Upper lobe of left lung (tissue), 6 donors: ENCODE results near the gene GZMB. TPM values are rescaled to one million over a fixed set of nuclear protein-coding genes. Genes with fewer than 3 reads are reported as not detected.

Experiments used
- ATAC-seq, 2 donors: fragments of 200-7000 bp; cut with Tn5 transposase; one replicate each; pipeline ENCODE4 v1.9.1; 2022; ENCODE audit warnings: mild to moderate bottlenecking in 2 of 2, moderate library complexity in 2 of 2; ENCODE audit not compliant: low FRiP score in 2 of 2
- DNase-seq, 2 donors: peaks; one replicate each; pipeline ENCODE4 v3.0.0-alpha.2; 2019 to 2020
- H3K27ac ChIP-seq, 4 donors: fragments of 200-600 bp; sonication (generic); one replicate each; pipeline ENCODE4 v1.5.1; 2016 to 2019
- H3K27me3 ChIP-seq, 4 donors: fragments of 200-600 bp; sonication (generic); one replicate each; pipeline ENCODE4 v1.5.1; 2017 to 2019
- H3K36me3 ChIP-seq, 4 donors: fragments of 200-600 bp; sonication (generic); one replicate each; pipeline ENCODE4 v1.5.1; 2016 to 2019
- H3K4me1 ChIP-seq, 4 donors: fragments of 200-600 bp; sonication (generic); one replicate each; pipeline ENCODE4 v1.5.1; 2018 to 2019
- H3K4me3 ChIP-seq, 4 donors: fragments of 200-600 bp; sonication (generic); one replicate each; pipeline ENCODE4 v1.5.1; 2017 to 2019; ENCODE audit warnings: mild to moderate bottlenecking in 2 of 4, moderate library complexity in 1 of 4
- H3K9me3 ChIP-seq, 4 donors: fragments of 200-600 bp; sonication (generic); one replicate each; pipeline ENCODE4 v1.5.1; 2018 to 2019
- EP300 ChIP-seq, 4 donors: sonication (generic); formaldehyde crosslinking; IDR thresholded peaks; one replicate each; pipeline ENCODE4 v1.5.1; 2017; ENCODE audit warnings: antibody characterized with exemption in 4 of 4, control low read depth in 2 of 4
- POLR2A ChIP-seq, 4 donors: fragments of 450-650 bp; IDR thresholded peaks; one replicate each; pipeline ENCODE4 v1.5.1; 2016 to 2017; ENCODE audit warnings: antibody characterized with exemption in 4 of 4, mild to moderate bottlenecking in 2 of 4
- POLR2AphosphoS5 ChIP-seq, 2 donors: sonication (generic); formaldehyde crosslinking; IDR thresholded peaks; one replicate each; pipeline ENCODE4 v1.5.1; 2017; ENCODE audit warnings: antibody characterized with exemption in 2 of 2
- WGBS, 2 donors: methylation state at CpG; one replicate each; pipeline ENCODE4 v1.1.5; 2017 to 2018; 5-methylcytosine and 5-hydroxymethylcytosine counted together
- total RNA-seq, 6 donors: library from RNA; depleted of rRNA in 4 of 6; stranded (reverse); fragments of >200 nt in 4 of 6; gene quantifications; one replicate each; pipeline versions ENCODE4 v1.1.0 to v1.2.1, GENCODE V29; 2016 to 2021
- TF ChIP-seq, protein P1 (sequence below), 6 experiments: fragments of 450-650 bp in 4 of 6; fragments of 200-600 bp in 2 of 6; sonication (generic) in 2 of 6; IDR thresholded peaks; one replicate each; pipeline ENCODE4 v1.5.1; 2016 to 2019; ENCODE audit warnings: antibody characterized with exemption in 6 of 6
- donor health status: DM: no; HTN: no; CAD: no; lungs with moderate emphysema.
- donor health status: DM: no; HTN: yes; CAD: no; lungs with severe emphysema.

The GZMB gene, protein sequence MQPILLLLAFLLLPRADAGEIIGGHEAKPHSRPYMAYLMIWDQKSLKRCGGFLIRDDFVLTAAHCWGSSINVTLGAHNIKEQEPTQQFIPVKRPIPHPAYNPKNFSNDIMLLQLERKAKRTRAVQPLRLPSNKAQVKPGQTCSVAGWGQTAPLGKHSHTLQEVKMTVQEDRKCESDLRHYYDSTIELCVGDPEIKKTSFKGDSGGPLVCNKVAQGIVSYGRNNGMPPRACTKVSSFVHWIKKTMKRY
- 10 to 100 TPM in 3 of 6 donors, 1 to 10 TPM in 3; 2.1 to 12.0 (median 9.8) TPM for total RNA-seq

GRCh38 chr14:24634158-24634557 is at the start of gene GZMB:
TSS of gene GZMB (minus strand) at chr14:24634190. CDS start at chr14:24634160, 30 bp downstream.
- peak within 1 kb of the TSS in 1 of 4 donors; percentile 18 for H3K4me3 ChIP-seq
- peaks cover 0 to 11% (median 2%) of the 10 kb centered on the region in 4 donors for H3K4me1 ChIP-seq
- H3K27ac ChIP-seq: peak within 1 kb of the TSS in 2 of 4 donors; percentile 25 to 59
- DNase-seq: peak in 1 of 2 donors; percentile 49
- no peaks in the 10 kb centered on the region for H3K36me3 ChIP-seq
- H3K9me3 ChIP-seq: no peaks in the 10 kb centered on the region
- H3K27me3 ChIP-seq: no peaks in the 10 kb centered on the region
- TF ChIP-seq POLR2A (IDR thresholded peaks at IDR 0.05) (peak in 1 of 4 donors; percentile 23), POLR2AphosphoS5 (IDR thresholded peaks at IDR 0.05) (peak in 1 of 2 donors; percentile 45), EP300 (IDR thresholded peaks at IDR 0.05) (no peak)
- TF ChIP-seq, protein P1, sequence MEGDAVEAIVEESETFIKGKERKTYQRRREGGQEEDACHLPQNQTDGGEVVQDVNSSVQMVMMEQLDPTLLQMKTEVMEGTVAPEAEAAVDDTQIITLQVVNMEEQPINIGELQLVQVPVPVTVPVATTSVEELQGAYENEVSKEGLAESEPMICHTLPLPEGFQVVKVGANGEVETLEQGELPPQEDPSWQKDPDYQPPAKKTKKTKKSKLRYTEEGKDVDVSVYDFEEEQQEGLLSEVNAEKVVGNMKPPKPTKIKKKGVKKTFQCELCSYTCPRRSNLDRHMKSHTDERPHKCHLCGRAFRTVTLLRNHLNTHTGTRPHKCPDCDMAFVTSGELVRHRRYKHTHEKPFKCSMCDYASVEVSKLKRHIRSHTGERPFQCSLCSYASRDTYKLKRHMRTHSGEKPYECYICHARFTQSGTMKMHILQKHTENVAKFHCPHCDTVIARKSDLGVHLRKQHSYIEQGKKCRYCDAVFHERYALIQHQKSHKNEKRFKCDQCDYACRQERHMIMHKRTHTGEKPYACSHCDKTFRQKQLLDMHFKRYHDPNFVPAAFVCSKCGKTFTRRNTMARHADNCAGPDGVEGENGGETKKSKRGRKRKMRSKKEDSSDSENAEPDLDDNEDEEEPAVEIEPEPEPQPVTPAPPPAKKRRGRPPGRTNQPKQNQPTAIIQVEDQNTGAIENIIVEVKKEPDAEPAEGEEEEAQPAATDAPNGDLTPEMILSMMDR (IDR thresholded peaks at IDR 0.05): peak in 1 of 6 experiments; percentile 18
- 45 to 61% methylated on average over 2 of the region's 2 CpGs for WGBS, 2 donors
- ATAC-seq: peak in 1 of 2 donors; percentile 23

GRCh38 chr14:24681056-24681455 is 47.1 kb upstream of the GZMB start:
- 57 to 81% methylated on average over 1 of the region's 1 CpG for WGBS, 2 donors
- Histone ChIP-seq H3K4me1 (peaks cover 0 to 14% (median 3%) of the 10 kb centered on the region in 4 donors), H3K36me3 (no peaks in the 10 kb centered on the region), H3K27me3 (no peaks in the 10 kb centered on the region), H3K4me3 (no peak overlapping the region), H3K9me3 (no peaks in the 10 kb centered on the region), H3K27ac (no peak overlapping the region)
- ATAC-seq (no peak), DNase-seq (no peak)
- TF ChIP-seq POLR2AphosphoS5 (IDR thresholded peaks at IDR 0.05): no peak
- no peak for TF ChIP-seq EP300 (IDR thresholded peaks at IDR 0.05)
- TF ChIP-seq, protein P1 (IDR thresholded peaks at IDR 0.05): no peak
- TF ChIP-seq POLR2A (IDR thresholded peaks at IDR 0.05): no peak

DNA sequence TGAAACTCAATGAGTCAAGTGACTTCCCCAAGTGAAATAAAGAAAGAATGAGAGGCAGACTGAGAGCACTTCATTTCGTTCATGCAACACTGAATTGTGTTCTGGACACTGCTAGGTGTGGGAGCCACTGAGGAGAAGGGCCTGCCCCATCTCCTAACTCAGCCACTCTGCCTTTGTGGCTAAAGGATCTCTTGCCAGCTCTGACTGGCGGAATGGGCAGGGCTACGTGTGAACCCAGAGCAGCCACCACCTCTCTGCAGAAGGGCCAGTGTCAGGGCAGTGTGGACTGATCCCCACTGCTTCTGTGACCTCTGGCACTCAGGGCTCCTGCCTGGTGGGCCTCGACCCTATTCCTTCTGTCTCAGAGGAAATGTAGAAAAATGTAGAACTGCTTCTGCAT is 46.5 kb upstream of the GZMB start:
- 73 to 86% methylated on average over 4 of the region's 4 CpGs for WGBS, 2 donors
- no peaks in the 10 kb centered on the region for H3K36me3 ChIP-seq
- H3K27ac ChIP-seq: no peak overlapping the region
- TF ChIP-seq POLR2A (IDR thresholded peaks at IDR 0.05): no peak
- TF ChIP-seq, protein P1 (IDR thresholded peaks at IDR 0.05): no peak
- TF ChIP-seq EP300 (IDR thresholded peaks at IDR 0.05): no peak
- peaks cover 0 to 14% (median 3%) of the 10 kb centered on the region in 4 donors for H3K4me1 ChIP-seq
- no peaks in the 10 kb centered on the region for H3K27me3 ChIP-seq
- no peak for ATAC-seq
- no peak overlapping the region for H3K4me3 ChIP-seq
- DNase-seq: no peak
- no peaks in the 10 kb centered on the region for H3K9me3 ChIP-seq

DNA sequence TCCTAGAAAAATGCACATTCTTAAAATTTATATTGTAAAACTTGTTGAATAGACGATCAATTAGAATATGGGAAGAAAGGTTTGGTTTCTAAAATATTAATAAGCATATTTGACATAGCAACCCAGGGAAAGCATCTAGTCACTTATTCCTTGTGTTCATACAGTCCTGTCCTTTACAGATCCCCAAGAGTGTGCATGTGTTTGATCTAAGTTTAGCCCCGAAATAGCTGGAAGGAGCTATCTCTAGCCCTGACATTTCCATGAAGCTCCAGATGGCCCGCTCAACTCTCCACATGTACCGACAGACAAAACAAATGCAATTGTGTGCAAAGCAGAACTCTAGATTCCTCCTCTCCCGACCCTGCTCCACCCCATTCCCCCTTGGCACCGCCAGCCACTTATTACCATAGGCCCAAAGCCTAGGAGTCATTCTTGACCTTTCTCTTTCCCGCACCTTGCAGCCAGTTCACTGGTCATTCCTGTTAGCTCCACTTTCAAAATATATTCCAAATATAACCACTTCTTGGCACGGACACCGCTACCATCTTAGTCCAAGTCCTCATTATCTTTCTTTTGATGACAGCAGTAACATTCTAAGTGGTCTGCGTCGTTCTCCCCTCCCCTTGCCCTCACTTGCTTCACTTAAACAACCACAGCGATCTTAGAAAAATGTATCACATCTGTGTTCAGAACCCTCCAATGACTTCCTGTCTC is 45.4 kb upstream of the GZMB start:
- H3K36me3 ChIP-seq: no peaks in the 10 kb centered on the region
- DNase-seq (no peak), ATAC-seq (no peak)
- no peaks in the 10 kb centered on the region for H3K9me3 ChIP-seq
- no peak overlapping the region for H3K27ac ChIP-seq
- H3K4me1 ChIP-seq: peaks cover 3 to 17% (median 8%) of the 10 kb centered on the region in 4 donors
- H3K27me3 ChIP-seq: no peaks in the 10 kb centered on the region
- TF ChIP-seq POLR2A (IDR thresholded peaks at IDR 0.05) (no peak), POLR2AphosphoS5 (IDR thresholded peaks at IDR 0.05) (no peak), EP300 (IDR thresholded peaks at IDR 0.05) (no peak)
- TF ChIP-seq, protein P1 (IDR thresholded peaks at IDR 0.05): no peak
- 54% methylated on average over 12 of the region's 12 CpGs for WGBS, 2 donors
- H3K4me3 ChIP-seq: peak overlapping the region in 1 of 4 donors; percentile 14
